Effector memory CD4-positive, alpha-beta T cell (primary cell): Measurements from ENCODE around the gene TBATA.

Source experiments
- DNase-seq, 3 donors: peaks; one replicate each; pipeline ENCODE4 v3.0.0-alpha.2; 2020
- H3K27ac ChIP-seq: 2 replicates; pipeline ENCODE4 v1.7.0; 2013; ENCODE audit warnings: mild to moderate bottlenecking, low read length, moderate library complexity; ENCODE audit not compliant: insufficient read depth, poor library complexity, severe bottlenecking
- H3K27me3 ChIP-seq: replicated peaks from 2 replicates; pipeline ENCODE4 v1.7.0; 2013; ENCODE audit warnings: mild to moderate bottlenecking, low read length; ENCODE audit not compliant: insufficient read depth, control insufficient read depth, poor library complexity, severe bottlenecking
- H3K36me3 ChIP-seq: 2 replicates; pipeline ENCODE4 v1.7.0; 2013; ENCODE audit warnings: mild to moderate bottlenecking, low read length, moderate library complexity; ENCODE audit not compliant: control insufficient read depth, insufficient read depth
- H3K4me1 ChIP-seq: 2 replicates; pipeline ENCODE4 v1.7.0; 2013; ENCODE audit warnings: low read length, mild to moderate bottlenecking; ENCODE audit not compliant: control insufficient read depth, insufficient read depth, poor library complexity, severe bottlenecking
- H3K4me3 ChIP-seq: 2 replicates; pipeline ENCODE4 v1.7.0; 2013; ENCODE audit warnings: low read length, low read depth, mild to moderate bottlenecking; ENCODE audit not compliant: insufficient read depth, poor library complexity, severe bottlenecking
- H3K9me3 ChIP-seq: 2 replicates; pipeline ENCODE4 v1.7.0; 2013; ENCODE audit warnings: mild to moderate bottlenecking, low read length, moderate library complexity; ENCODE audit not compliant: control insufficient read depth

TBATA gene

DNA sequence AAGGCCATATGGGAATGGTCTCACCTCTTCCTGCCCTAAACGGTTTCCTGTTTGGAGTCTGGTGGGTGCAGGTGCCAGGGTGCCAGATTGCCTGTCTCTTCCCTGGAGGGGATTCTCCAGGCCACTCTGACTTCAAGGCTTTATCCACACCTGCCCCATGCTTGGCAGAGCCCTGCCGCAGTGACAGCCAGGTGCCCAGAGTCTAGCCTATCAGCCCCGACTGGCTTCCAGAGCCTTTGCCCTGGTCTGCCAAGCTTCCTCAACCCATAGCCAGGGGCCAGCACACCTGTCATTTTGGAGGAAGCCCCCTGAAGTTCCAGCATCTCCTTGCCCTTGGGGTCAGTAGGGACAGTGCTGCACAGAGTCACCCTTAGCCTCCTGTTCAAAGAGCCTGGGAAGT is 21.6 kb downstream of the TBATA start:
- no peaks in the 10 kb centered on the region for H3K27me3 ChIP-seq
- H3K27ac ChIP-seq = no peak overlapping the region
- DNase-seq = no peak
- no peaks in the 10 kb centered on the region for H3K4me1 ChIP-seq
- H3K4me3 ChIP-seq = no peak overlapping the region
- H3K36me3 ChIP-seq = no peaks in the 10 kb centered on the region
- H3K9me3 ChIP-seq = no peaks in the 10 kb centered on the region

DNA sequence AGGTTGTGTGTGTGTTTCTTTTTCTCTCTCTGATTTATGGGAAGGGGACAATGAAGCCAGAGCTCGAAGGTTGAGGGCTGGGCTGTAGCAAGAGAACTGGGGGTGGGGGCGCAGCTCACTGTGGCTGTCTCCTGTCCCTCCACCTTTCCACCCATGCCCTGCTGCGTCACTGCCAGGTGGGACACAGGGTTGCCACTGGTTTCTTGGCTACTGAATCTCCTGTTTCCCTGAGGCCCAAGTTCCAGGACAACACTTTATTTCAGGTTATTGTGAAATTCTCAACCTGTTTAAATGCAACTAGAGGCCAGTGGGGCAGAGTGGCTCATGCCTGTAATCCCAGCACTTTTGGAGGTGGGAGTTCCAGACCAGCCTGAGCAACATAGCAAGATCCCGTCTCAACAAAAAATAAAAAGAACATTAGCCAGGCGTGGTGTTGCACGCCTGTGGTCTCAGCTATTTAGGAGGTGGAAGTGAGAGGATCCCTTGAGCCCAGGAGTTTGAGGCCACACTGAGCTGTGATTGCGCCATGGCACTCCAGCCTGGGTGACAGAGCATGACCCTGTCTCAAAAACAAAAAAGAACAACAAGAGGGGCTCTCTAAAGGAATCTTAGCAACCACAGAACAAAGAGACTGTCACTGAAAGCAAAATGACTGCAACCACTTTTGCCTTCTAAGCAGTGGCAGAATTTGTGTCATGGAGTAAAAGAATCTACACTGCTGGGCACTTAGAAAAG is 22.6 kb downstream of the TBATA start:
- H3K27ac ChIP-seq = no peak overlapping the region
- no peaks in the 10 kb centered on the region for H3K4me1 ChIP-seq
- DNase-seq = no peak
- H3K4me3 ChIP-seq = no peak overlapping the region
- H3K9me3 ChIP-seq = no peaks in the 10 kb centered on the region
- H3K36me3 ChIP-seq = no peaks in the 10 kb centered on the region
- no peaks in the 10 kb centered on the region for H3K27me3 ChIP-seq

DNA sequence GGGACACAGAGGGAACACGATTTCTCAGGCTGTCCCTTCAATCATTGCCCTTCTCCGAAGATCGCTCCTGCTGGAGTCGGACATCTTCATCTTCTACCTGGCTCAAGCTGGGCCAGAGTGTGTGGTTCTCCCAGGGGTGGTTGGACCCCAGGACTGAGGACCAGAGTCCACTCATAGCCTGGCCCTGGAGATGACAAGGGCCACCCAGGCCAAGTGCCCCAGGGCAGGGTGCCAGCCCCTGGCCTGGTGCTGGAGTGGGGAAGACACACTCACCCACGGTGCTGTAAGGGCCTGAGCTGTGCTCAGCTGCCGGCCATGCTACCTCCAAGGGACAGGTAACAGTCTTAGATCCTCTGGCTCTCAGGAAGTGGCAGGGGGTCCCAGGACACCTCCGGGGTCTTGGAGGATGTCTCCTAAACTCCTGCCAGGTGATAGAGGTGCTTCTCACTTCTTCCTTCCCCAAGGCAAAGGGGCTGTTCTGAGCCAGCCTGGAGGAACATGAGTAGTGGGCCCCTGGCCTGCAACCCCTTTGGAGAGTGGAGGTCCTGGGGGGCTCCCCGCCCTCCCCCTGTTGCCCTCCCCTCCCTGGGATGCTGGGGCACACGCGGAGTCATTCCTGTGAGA is 23.3 kb downstream of the TBATA start:
- Histone ChIP-seq H3K27me3 (no peaks in the 10 kb centered on the region), H3K27ac (no peak overlapping the region), H3K9me3 (no peaks in the 10 kb centered on the region), H3K4me3 (no peak overlapping the region), H3K4me1 (no peaks in the 10 kb centered on the region), H3K36me3 (no peaks in the 10 kb centered on the region)
- no peak for DNase-seq

DNA sequence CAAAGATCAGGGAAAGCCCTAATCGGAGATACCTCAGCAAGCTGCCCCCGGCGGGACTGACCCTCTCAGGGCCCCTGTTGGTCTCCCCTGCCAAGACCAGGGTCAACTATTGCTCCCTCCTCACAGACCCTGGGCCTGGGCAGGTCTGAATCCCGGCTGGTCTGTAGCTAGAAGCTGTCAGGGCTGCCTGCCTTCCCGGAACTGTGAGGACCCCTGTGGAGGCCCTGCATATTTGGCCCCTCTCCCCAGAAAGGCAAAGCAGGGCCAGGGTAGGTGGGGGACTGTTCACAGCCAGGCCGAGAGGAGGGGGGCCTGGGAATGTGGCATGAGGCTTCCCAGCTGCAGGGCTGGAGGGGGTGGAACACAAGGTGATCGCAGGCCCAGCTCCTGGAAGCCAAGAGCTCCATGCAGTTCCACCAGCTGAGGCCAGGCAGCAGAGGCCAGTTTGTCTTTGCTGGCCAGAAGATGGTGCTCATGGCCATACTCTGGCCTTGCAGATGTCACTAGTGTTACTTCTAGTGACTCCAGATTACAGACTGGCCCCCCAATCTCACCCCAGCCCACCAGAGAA is 24.1 kb downstream of the TBATA start:
- Histone ChIP-seq H3K27me3 (no peaks in the 10 kb centered on the region), H3K4me1 (no peaks in the 10 kb centered on the region), H3K9me3 (no peaks in the 10 kb centered on the region), H3K27ac (no peak overlapping the region), H3K36me3 (no peaks in the 10 kb centered on the region), H3K4me3 (no peak overlapping the region)
- no peak for DNase-seq

DNA sequence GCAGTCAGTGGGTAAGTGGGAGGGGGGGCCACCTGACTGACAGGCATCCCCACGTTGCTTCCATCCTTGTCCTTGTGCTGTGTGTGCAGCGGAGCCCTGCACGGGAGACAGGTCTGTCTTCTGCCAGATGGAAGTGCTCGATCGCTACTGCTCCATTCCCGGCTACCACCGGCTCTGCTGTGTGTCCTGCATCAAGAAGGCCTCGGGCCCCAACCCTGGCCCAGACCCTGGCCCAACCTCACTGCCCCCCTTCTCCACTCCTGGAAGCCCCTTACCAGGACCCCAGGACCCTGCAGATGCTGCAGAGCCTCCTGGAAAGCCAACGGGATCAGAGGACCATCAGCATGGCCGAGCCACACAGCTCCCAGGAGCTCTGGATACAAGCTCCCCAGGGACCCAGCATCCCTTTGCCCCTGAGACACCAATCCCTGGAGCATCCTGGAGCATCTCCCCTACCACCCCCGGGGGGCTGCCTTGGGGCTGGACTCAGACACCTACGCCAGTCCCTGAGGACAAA is 24.8 kb downstream of the TBATA start:
- Histone ChIP-seq H3K9me3 (no peaks in the 10 kb centered on the region), H3K27ac (no peak overlapping the region), H3K4me3 (no peak overlapping the region), H3K4me1 (no peaks in the 10 kb centered on the region), H3K36me3 (no peaks in the 10 kb centered on the region), H3K27me3 (no peaks in the 10 kb centered on the region)
- no peak for DNase-seq

DNA sequence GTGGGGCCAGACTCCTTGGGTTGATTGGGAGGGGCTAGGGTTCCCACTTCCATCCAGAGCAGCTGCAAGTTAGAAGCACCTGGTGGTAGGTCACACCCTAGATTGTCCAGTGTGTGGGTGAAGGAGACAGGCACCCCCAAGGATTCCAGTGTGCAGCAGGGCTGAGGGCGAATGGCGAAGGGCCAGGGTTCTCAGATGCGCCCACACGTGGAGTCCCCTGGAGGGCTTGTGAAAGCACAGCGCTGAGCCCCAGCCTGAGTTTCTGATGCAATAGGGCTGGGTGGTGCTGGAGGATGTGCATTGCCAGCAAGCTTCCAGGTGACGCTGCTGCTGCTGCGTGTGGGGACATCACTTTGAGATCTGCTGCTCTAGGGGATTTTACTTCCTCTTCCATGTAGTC is 25.4 kb downstream of the TBATA start:
- no peaks in the 10 kb centered on the region for H3K9me3 ChIP-seq
- no peaks in the 10 kb centered on the region for H3K36me3 ChIP-seq
- H3K27ac ChIP-seq = no peak overlapping the region
- no peak overlapping the region for H3K4me3 ChIP-seq
- H3K27me3 ChIP-seq = no peaks in the 10 kb centered on the region
- no peak for DNase-seq
- no peaks in the 10 kb centered on the region for H3K4me1 ChIP-seq

DNA sequence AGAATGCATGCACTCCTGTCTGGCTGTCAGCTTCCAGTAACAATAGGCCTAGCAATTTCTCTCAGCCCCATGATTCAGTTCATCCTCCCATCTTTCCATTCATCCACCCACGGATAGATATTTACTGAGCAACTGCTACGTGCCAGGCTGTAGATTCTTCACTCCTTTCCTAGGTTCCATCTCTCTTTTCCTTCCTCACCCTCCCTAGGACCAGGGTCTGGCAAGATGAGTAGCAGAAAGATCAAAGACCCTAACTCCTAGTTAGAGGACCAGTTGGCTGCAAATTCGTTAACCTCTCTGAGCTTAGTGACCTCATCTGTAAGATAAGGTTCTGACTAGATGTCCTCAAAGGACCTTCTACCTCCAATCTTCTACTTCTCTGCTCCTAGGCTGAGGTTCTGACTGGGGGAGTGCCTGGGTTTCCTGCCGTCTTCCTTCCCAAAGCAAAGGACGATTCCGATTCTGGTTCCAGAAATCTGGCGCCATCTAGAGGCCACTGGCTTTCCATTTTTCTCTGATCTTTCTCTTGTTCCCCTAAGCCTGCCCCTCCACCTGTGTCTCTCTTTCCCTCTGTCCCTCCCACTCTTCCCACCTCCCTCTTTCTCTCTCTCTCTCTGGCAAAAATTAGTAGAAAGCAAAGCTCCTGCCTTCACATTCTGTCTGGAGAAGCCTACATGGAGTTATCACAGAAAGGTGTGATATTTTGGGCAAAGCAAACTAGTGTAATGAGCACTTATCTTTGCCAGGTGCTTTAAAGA is 26.2 kb downstream of the TBATA start:
- Histone ChIP-seq H3K9me3 (no peaks in the 10 kb centered on the region), H3K4me3 (no peak overlapping the region), H3K36me3 (no peaks in the 10 kb centered on the region), H3K27me3 (no peaks in the 10 kb centered on the region), H3K27ac (no peak overlapping the region), H3K4me1 (no peaks in the 10 kb centered on the region)
- peak; percentile 13 to 42 (median 19) for DNase-seq

GRCh38 chr10:70757856-70758255 is 27.3 kb downstream of the TBATA start:
- Histone ChIP-seq H3K27ac (no peak overlapping the region), H3K4me3 (no peak overlapping the region), H3K9me3 (no peaks in the 10 kb centered on the region), H3K4me1 (no peaks in the 10 kb centered on the region), H3K36me3 (no peaks in the 10 kb centered on the region), H3K27me3 (no peaks in the 10 kb centered on the region)
- DNase-seq = no peak

- no peaks in the 10 kb centered on the region for H3K9me3 ChIP-seq
- H3K4me3 ChIP-seq = no peak overlapping the region
- H3K27ac ChIP-seq = no peak overlapping the region
- H3K27me3 ChIP-seq = no peaks in the 10 kb centered on the region
- DNase-seq = no peak
- H3K36me3 ChIP-seq = no peaks in the 10 kb centered on the region
- H3K4me1 ChIP-seq = no peaks in the 10 kb centered on the region
Observed at GRCh38 chr10:70756700-70757360, 28.3 kb downstream of the TBATA start.
